GM12878 (cell line): ENCODE data around the gene RIC1. TPM values are rescaled to one million over a fixed set of nuclear protein-coding genes. Genes with fewer than 3 reads are reported as not detected.
A peak's percentile ranks its signal among the peaks of the same experiment; 100 is the strongest.

Source experiments
- ATF7 ChIP-seq: fragments of 450-650 bp; IDR thresholded peaks from 2 replicates; pipeline ENCODE4 v1.6.1; 2016; ENCODE audit warnings: low read depth, mild to moderate bottlenecking
- BACH1 ChIP-seq: fragments of 450-650 bp; IDR thresholded peaks from 2 replicates; pipeline ENCODE4 v1.6.1; 2017; ENCODE audit warnings: mild to moderate bottlenecking, borderline replicate concordance
- BHLHE40 ChIP-seq, 2 experiments: fragments of 450-650 bp in 1 of 2; IDR thresholded peaks; 2 replicates each; pipeline ENCODE4 v1.6.1; 2011 to 2017; ENCODE audit warnings: low read depth in 2 of 2, borderline replicate concordance in 1 of 2, improper control_type of control experiment in 1 of 2, low read length in 1 of 2, mild to moderate bottlenecking in 1 of 2
- CHD2 ChIP-seq: IDR thresholded peaks from 2 replicates; pipeline ENCODE4 v1.6.1; 2011; ENCODE audit warnings: low read depth, low read length, improper control_type of control experiment, borderline replicate concordance
- CREM ChIP-seq: IDR thresholded peaks from 2 replicates; pipeline ENCODE4 v1.6.1; 2014; ENCODE audit warnings: antibody characterized with exemption, low read depth
- CUX1 ChIP-seq: IDR thresholded peaks from 2 replicates; pipeline ENCODE4 v1.6.1; 2012; ENCODE audit warnings: improper control_type of control experiment, low read depth, low read length; ENCODE audit not compliant: insufficient replicate concordance
- EP300 ChIP-seq, 2 experiments: fragments of 150-350 bp in 1 of 2; IDR thresholded peaks; 2 replicates each; pipeline ENCODE4 v1.6.1; 2011 to 2012; ENCODE audit warnings: low read depth in 2 of 2, low read length in 2 of 2, borderline replicate concordance in 1 of 2, improper control_type of control experiment in 1 of 2, inconsistent platforms in 1 of 2; ENCODE audit not compliant: control insufficient read depth in 1 of 2
- HDAC2 ChIP-seq: fragments of 200-600 bp; sonication (generic); IDR thresholded peaks from 2 replicates; pipeline ENCODE4 v1.6.1; 2017
- MAX ChIP-seq: IDR thresholded peaks from 2 replicates; pipeline ENCODE4 v1.6.1; 2012; ENCODE audit warnings: low read depth, low read length, improper control_type of control experiment
- NKRF ChIP-seq: fragments of 450-650 bp; conservative IDR thresholded peaks from 2 replicates; pipeline ENCODE4 v1.6.1; 2017; ENCODE audit warnings: mild to moderate bottlenecking, moderate library complexity
- PAX5 ChIP-seq: IDR thresholded peaks from 2 replicates; pipeline ENCODE4 v1.6.1; 2011; ENCODE audit warnings: low read depth, low read length, borderline replicate concordance
- RFX5 ChIP-seq: IDR thresholded peaks from 2 replicates; pipeline ENCODE4 v1.6.1; 2011; ENCODE audit warnings: low read depth, low read length, improper control_type of control experiment
- SMC3 ChIP-seq: IDR thresholded peaks from 2 replicates; pipeline ENCODE4 v1.6.1; 2011; ENCODE audit warnings: low read length, improper control_type of control experiment, borderline replicate concordance
- USF1 ChIP-seq: IDR thresholded peaks from 2 replicates; pipeline ENCODE4 v1.6.1; 2011; ENCODE audit warnings: borderline replicate concordance, low read depth, mild to moderate bottlenecking, moderate library complexity, mixed read lengths, low read length; ENCODE audit not compliant: insufficient read depth; ENCODE audit errors: extremely low read length
- YBX1 ChIP-seq: fragments of 450-650 bp; IDR thresholded peaks from 2 replicates; pipeline ENCODE4 v1.6.1; 2016; ENCODE audit warnings: antibody characterized with exemption
- ZNF217 ChIP-seq: fragments of 450-650 bp; IDR thresholded peaks from 2 replicates; pipeline ENCODE4 v1.6.1; 2017; ENCODE audit warnings: antibody characterized with exemption, mild to moderate bottlenecking
- ZNF687 ChIP-seq: fragments of 450-650 bp; IDR thresholded peaks from 2 replicates; pipeline ENCODE4 v1.6.1; 2017; ENCODE audit warnings: mild to moderate bottlenecking, moderate library complexity
- polyA plus RNA-seq, 11 experiments: library from polyadenylated mRNA; depleted of rRNA in 4 of 11; unstranded in 6 of 11; stranded (reverse) in 5 of 11; fragments of >200 nt; fragmentation: Nextera tagmentation in 4 of 11; fragmentation: Illumina TruSeq in 1 of 11; extraction: Ambion mirVana in 4 of 11; extraction: Trizol in 1 of 11; gene quantifications; 1 replicate in 1 of 11; 2 replicates in 10 of 11; pipeline versions ENCODE4 v1.2.1 to v1.2.3, GENCODE V29; 2011 to 2016; ENCODE audit warnings: inconsistent platforms in 2 of 11, missing spikeins in 2 of 11, low read depth in 1 of 11
- total RNA-seq, 4 experiments: library from RNA; depleted of rRNA in 3 of 4; stranded (reverse); fragments of >200 nt in 3 of 4; fragmentation: Illumina TruSeq in 1 of 4; extraction: Trizol in 1 of 4; gene quantifications; 2 replicates each; pipeline versions ENCODE4 v1.2.1 to v1.2.3, GENCODE V29; 2013 to 2021

RIC1 gene
- total and polyA plus RNA-seq, 10 of the 15 experiments (the other 5 are each of a cell fraction or from before 2014, with no cell fraction given), result 6.2 to 59.8 (median 33.3) TPM

- peak; percentile 96 for TF ChIP-seq ZNF687
- no peak for TF ChIP-seq YBX1
- TF ChIP-seq SMC3, result peak; percentile 2; the same call in 1 of the 2 replicates
- peak; percentile 28 for TF ChIP-seq USF1
- no peak for TF ChIP-seq ZNF217
- peak in 1 of 2 experiments; percentile 75; a peak in 3 of 4 replicates for TF ChIP-seq EP300 (IDR thresholded peaks at IDR 0.05; ENCODE audit: borderline replicate concordance in 1 of 2, control insufficient read depth in 1 of 2, low read depth in 2 of 2, low read length in 2 of 2)
- peak; percentile 29 to 58; a peak in 1 of 4 replicates for TF ChIP-seq BHLHE40 (IDR thresholded peaks at IDR 0.05; ENCODE audit: borderline replicate concordance in 1 of 2, low read depth in 2 of 2, low read length in 1 of 2)
- 0 out of 2 replicates have a peak, but pooled peaks have one; percentile 17 for TF ChIP-seq BACH1
- peak; percentile 70 for TF ChIP-seq PAX5
- peak; percentile 17; the same call in 1 of the 2 replicates for TF ChIP-seq CHD2
- TF ChIP-seq MAX, result peak; percentile 56; the same call in 1 of the 2 replicates
- TF ChIP-seq CREM, result peak; percentile 35
- TF ChIP-seq CUX1, result peak; percentile 12
- TF ChIP-seq NKRF, result 0 out of 2 replicates have a peak, but pooled peaks have one; percentile 30
- no peak for TF ChIP-seq HDAC2
- peak; percentile 25; the same call in 1 of the 2 replicates for TF ChIP-seq ATF7
- 0 out of 2 replicates have a peak, but pooled peaks have one; percentile 39 for TF ChIP-seq RFX5
Observed at GRCh38 chr9:5582835-5583195, 46.1 kb upstream of the RIC1 start (continued).
